ENCODE results near the gene GLCE.
"Not testable (repeated sequence)": the region's sequence is repeated elsewhere in the genome, so short reads cannot be mapped to it uniquely, and the experiment has no call there.

The GLCE gene

GRCh38 chr15:69280783-69281182, 120.3 kb downstream of the GLCE start:
- H3K4me3 Mint-ChIP-seq: no peak overlapping the region
- H3K27ac Mint-ChIP-seq: no peak overlapping the region
- H3K27me3 Mint-ChIP-seq: no peaks in the 10 kb centered on the region
- H3K4me1 Mint-ChIP-seq (ENCODE audit: low read depth): no peaks in the 10 kb centered on the region
- H3K36me3 Mint-ChIP-seq (ENCODE audit: low read depth): no peaks in the 10 kb centered on the region
- no peaks in the 10 kb centered on the region for H3K9me3 Mint-ChIP-seq

DNA sequence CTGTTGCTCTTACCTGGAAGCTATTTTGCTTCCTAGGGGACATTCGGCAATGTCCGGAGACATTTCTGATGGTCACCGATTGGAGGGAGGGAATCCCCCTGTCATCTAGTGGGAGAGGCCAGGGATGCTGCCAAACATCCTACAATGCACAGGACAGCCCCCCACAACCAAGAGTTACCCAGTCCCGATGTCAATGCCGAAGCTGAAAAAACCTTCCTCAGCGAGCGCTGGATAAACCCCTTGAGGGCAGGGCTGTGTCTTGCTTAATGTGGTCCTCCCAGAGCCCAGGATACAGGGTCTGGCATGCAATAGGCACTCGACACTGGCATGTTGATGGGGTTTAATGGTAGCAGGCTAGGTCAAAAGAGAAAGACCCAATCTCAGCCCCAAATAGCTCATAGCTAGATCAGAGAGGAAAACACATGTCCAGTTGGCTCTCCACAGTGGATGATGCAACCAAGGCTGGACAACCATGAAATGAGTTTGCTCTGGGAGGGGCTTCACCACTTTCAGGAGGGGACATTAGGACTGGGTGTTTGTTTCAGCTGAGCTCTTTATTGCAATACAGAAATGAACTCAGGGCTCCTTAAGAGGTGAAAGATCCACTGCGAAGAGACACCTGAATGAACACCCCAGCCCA, 121.8 kb downstream of the GLCE start:
- Mint-ChIP-seq H3K36me3 (ENCODE audit: low read depth) (no peaks in the 10 kb centered on the region), H3K9me3 (no peaks in the 10 kb centered on the region), H3K4me3 (no peak overlapping the region), H3K27ac (no peak overlapping the region), H3K4me1 (ENCODE audit: low read depth) (no peaks in the 10 kb centered on the region), H3K27me3 (no peaks in the 10 kb centered on the region)

- Mint-ChIP-seq H3K4me1 (ENCODE audit: low read depth) (no peaks in the 10 kb centered on the region), H3K27ac (no peak overlapping the region), H3K9me3 (no peaks in the 10 kb centered on the region), H3K4me3 (no peak overlapping the region), H3K36me3 (ENCODE audit: low read depth) (no peaks in the 10 kb centered on the region), H3K27me3 (no peaks in the 10 kb centered on the region)
Observed at GRCh38 chr15:69285834-69286233, 125.4 kb downstream of the GLCE start.

DNA sequence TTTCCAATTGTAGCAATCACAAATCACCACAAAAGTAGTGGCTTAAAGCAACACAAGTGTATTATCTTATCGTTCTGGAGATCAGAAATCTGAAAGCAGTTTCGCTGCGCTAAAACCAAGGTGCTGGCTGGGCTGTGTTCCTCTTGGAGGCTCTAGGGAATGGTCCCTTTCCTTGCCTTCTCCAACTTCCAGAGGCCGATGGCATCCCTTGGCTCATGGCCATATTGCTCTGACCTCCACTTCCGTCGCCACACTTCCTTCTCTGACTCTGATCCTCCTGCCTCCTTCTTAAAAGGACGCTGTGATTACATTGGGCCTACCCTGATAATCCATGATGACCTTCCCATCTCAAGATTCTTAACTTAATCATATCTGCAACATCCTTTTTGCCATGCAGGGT, 127.6 kb downstream of the GLCE start:
- Mint-ChIP-seq H3K9me3 (no peaks in the 10 kb centered on the region), H3K27me3 (no peaks in the 10 kb centered on the region), H3K4me1 (ENCODE audit: low read depth) (no peaks in the 10 kb centered on the region), H3K36me3 (ENCODE audit: low read depth) (no peaks in the 10 kb centered on the region), H3K27ac (no peak overlapping the region), H3K4me3 (no peak overlapping the region)

- Mint-ChIP-seq H3K27me3 (no peaks in the 10 kb centered on the region), H3K27ac (no peak overlapping the region), H3K4me1 (ENCODE audit: low read depth) (no peaks in the 10 kb centered on the region), H3K9me3 (no peaks in the 10 kb centered on the region), H3K36me3 (ENCODE audit: low read depth) (no peaks in the 10 kb centered on the region), H3K4me3 (no peak overlapping the region)
Observed at GRCh38 chr15:69288531-69289341, 128.3 kb downstream of the GLCE start.

GRCh38 chr15:69289342-69290146, 129.1 kb downstream of the GLCE start:
- H3K4me3 Mint-ChIP-seq: no peak overlapping the region
- H3K4me1 Mint-ChIP-seq (ENCODE audit: low read depth): no peaks in the 10 kb centered on the region
- H3K9me3 Mint-ChIP-seq: no peaks in the 10 kb centered on the region
- H3K27ac Mint-ChIP-seq: no peak overlapping the region
- H3K27me3 Mint-ChIP-seq: no peaks in the 10 kb centered on the region
- no peaks in the 10 kb centered on the region for H3K36me3 Mint-ChIP-seq (ENCODE audit: low read depth)

DNA sequence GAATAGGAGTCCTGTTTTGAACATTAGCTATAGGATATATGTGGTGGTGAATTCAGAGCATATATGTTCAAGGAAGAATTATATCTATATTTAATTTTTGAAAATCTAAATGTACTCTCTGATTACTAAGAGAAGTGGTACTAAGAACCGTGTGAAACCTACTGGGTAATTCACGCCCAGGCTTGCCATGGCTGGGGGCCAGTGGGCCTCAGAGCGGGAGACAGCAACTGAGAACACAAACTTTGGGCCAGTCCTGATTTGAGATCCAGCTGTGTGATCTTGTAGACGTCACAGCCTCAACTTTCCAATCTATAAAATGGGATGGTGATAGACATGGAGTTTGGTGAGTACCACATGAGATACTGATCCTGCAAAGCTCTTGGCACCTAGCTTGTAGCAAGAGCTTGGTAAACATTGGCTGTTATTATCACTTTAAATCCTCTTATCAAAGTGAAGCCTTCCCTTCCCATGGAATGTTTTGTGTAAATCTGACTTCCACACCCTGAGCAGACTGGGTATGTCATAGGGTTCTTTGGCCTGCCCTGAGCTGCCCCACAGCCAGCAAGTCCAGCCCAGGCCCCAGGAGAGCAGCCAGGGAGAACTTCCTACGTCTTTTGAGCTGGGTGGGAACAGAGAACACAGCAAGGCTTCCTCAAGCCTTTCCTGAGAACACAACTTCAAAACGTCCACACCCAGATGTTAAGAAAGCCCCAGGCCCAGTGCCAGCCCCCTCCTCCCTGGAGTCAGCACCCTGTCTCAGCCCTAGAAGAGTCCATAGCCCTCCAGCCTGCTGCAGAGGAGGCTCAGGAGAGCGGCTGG, 130.1 kb downstream of the GLCE start:
- Mint-ChIP-seq H3K27me3 (no peaks in the 10 kb centered on the region), H3K36me3 (ENCODE audit: low read depth) (no peaks in the 10 kb centered on the region), H3K4me3 (no peak overlapping the region), H3K4me1 (ENCODE audit: low read depth) (no peaks in the 10 kb centered on the region), H3K27ac (no peak overlapping the region), H3K9me3 (no peaks in the 10 kb centered on the region)

DNA sequence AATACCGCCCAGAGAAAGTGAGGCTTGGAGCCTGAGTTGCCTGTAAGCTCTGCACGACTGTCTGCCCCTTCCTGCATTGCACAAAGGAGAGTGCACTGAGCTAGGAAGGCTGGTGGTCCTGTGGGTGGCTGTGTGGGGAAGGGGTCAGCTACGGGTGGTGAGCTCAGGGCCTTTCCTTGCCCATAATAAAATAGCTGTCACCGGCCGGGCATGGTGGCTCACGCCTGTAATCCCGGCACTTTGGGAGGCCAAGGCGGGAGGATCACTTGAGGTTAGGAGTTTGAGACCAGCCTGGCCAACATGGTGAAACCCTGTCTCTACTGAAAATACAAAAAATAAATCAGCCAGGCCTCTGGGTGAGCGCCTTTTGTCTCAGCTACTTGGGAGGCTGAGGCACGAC, 131.2 kb downstream of the GLCE start:
- H3K27me3 Mint-ChIP-seq; H3K9me3 Mint-ChIP-seq; H3K4me1 Mint-ChIP-seq (ENCODE audit: low read depth); H3K27ac Mint-ChIP-seq; H3K4me3 Mint-ChIP-seq; H3K36me3 Mint-ChIP-seq (ENCODE audit: low read depth): not testable (repeated sequence)

- no peaks in the 10 kb centered on the region for H3K9me3 Mint-ChIP-seq
- H3K27ac Mint-ChIP-seq: no peak overlapping the region
- no peak overlapping the region for H3K4me3 Mint-ChIP-seq
- peaks cover 20% of the 10 kb centered on the region for H3K27me3 Mint-ChIP-seq
- H3K4me1 Mint-ChIP-seq (ENCODE audit: low read depth): no peaks in the 10 kb centered on the region
- no peaks in the 10 kb centered on the region for H3K36me3 Mint-ChIP-seq (ENCODE audit: low read depth)
Observed at GRCh38 chr15:69292826-69293420, 132.5 kb downstream of the GLCE start.

- no peaks in the 10 kb centered on the region for H3K4me1 Mint-ChIP-seq (ENCODE audit: low read depth)
- H3K36me3 Mint-ChIP-seq (ENCODE audit: low read depth): no peaks in the 10 kb centered on the region
- H3K27me3 Mint-ChIP-seq: peaks cover 24% of the 10 kb centered on the region
- no peak overlapping the region for H3K4me3 Mint-ChIP-seq
- no peak overlapping the region for H3K27ac Mint-ChIP-seq
- H3K9me3 Mint-ChIP-seq: no peaks in the 10 kb centered on the region
Observed at GRCh38 chr15:69293741-69294615, 133.5 kb downstream of the GLCE start.

- no peak overlapping the region for H3K4me3 Mint-ChIP-seq
- peaks cover 32% of the 10 kb centered on the region for H3K27me3 Mint-ChIP-seq
- no peak overlapping the region for H3K27ac Mint-ChIP-seq
- no peaks in the 10 kb centered on the region for H3K36me3 Mint-ChIP-seq (ENCODE audit: low read depth)
- no peaks in the 10 kb centered on the region for H3K9me3 Mint-ChIP-seq
- no peaks in the 10 kb centered on the region for H3K4me1 Mint-ChIP-seq (ENCODE audit: low read depth)
Observed at GRCh38 chr15:69296606-69297005, 136.2 kb downstream of the GLCE start.

GRCh38 chr15:69297642-69298353, 137.4 kb downstream of the GLCE start:
- no peaks in the 10 kb centered on the region for H3K4me1 Mint-ChIP-seq (ENCODE audit: low read depth)
- H3K27me3 Mint-ChIP-seq: peaks cover 38% of the 10 kb centered on the region
- no peaks in the 10 kb centered on the region for H3K36me3 Mint-ChIP-seq (ENCODE audit: low read depth)
- H3K4me3 Mint-ChIP-seq: no peak overlapping the region
- H3K9me3 Mint-ChIP-seq: no peaks in the 10 kb centered on the region
- H3K27ac Mint-ChIP-seq: no peak overlapping the region

DNA sequence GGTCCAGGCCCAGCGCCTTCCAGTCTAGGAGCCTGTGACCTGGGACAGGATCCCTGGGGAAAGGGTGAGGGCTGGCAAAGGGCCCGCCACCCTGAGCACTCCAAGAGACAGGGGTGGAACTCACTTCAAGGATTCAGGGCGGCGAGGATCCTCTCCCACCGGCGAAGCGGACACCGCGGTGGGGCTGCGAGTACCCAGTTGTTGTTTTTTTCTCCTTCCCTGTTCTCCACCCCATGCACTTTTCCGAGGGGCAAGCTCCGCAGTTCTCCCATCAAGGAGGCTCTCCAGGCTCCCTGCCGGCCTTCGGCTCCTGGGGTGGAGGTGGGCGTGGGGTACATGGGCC, 137.9 kb downstream of the GLCE start:
- Mint-ChIP-seq H3K27ac (no peak overlapping the region), H3K9me3 (no peaks in the 10 kb centered on the region), H3K4me3 (no peak overlapping the region), H3K36me3 (ENCODE audit: low read depth) (no peaks in the 10 kb centered on the region), H3K4me1 (ENCODE audit: low read depth) (no peaks in the 10 kb centered on the region), H3K27me3 (peaks cover 41% of the 10 kb centered on the region)
